ENCODE data around the gene CPNE1.

DNA sequence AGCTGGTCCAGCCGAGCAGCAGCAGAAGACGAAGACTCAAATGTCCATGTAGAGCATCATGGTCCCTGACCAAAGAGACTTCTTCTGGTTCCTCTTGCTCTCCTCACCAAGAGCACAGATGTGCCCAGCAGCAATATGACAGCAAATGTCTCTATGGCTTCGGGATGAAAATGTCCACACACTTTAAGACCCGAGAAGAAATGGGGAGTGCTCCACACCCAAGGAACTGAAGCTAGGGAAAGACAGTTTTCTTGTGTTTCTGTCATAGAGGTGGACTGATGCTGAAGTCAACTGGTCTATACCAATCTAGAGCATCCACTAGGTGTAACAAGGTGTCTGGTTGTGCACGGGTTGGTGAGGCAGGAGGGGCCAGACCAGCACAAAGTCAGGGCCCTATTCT lies 4.5 kb upstream of the CPNE1 start:
- TF ChIP-seq EZH2 (IDR thresholded peaks at IDR 0.05; ENCODE audit: insufficient read depth, poor library complexity, severe bottlenecking) (no peak), EZH2phosphoT487 (IDR thresholded peaks at IDR 0.05; ENCODE audit: insufficient read depth, low read depth) (no peak)
